Naive B cell (primary cell): ENCODE data around the gene IQCK. TPM values are rescaled to one million over a fixed set of nuclear protein-coding genes. Genes with fewer than 3 reads are reported as not detected.
A peak's percentile ranks its signal among the peaks of the same experiment; 100 is the strongest.

Experiments
- ATAC-seq, 2 donors: fragments of 150-1000 bp; cut with Tn5 transposase; 2 replicates each; pipeline ENCODE4 v1.10.0; 2021; ENCODE audit warnings: low read depth in 2 of 2, mild to moderate bottlenecking in 2 of 2, moderate library complexity in 2 of 2
- DNase-seq: peaks from one replicate; pipeline ENCODE4 v3.0.0; 2022
- H3K27ac Mint-ChIP-seq, 6 donors: one replicate each; pipeline ENCODE4 v1.8.0; 2020 to 2022; ENCODE audit warnings: mild to moderate bottlenecking in 6 of 6, mixed read lengths in 6 of 6, moderate library complexity in 5 of 6, inconsistent platforms in 2 of 6
- H3K27me3 Mint-ChIP-seq, 3 donors: one replicate each; pipeline ENCODE4 v1.8.0; 2021 to 2022; ENCODE audit warnings: mixed read lengths in 3 of 3, mild to moderate bottlenecking in 1 of 3
- H3K36me3 Mint-ChIP-seq, 2 donors: one replicate each; pipeline ENCODE4 v1.8.0; 2020 to 2022; ENCODE audit warnings: mixed read lengths in 2 of 2, inconsistent platforms in 1 of 2, mild to moderate bottlenecking in 1 of 2
- H3K4me1 Mint-ChIP-seq, 3 donors: one replicate each; pipeline ENCODE4 v1.8.0; 2020 to 2022; ENCODE audit warnings: mixed read lengths in 3 of 3, inconsistent platforms in 1 of 3, mild to moderate bottlenecking in 1 of 3, moderate library complexity in 1 of 3
- H3K4me3 Mint-ChIP-seq, 8 donors: one replicate each; pipeline ENCODE4 v1.8.0; 2020 to 2022; ENCODE audit warnings: mild to moderate bottlenecking in 8 of 8, mixed read lengths in 8 of 8, moderate library complexity in 8 of 8, inconsistent platforms in 2 of 8
- H3K9me3 Mint-ChIP-seq, 7 donors: one replicate each; pipeline ENCODE4 v1.8.0; 2020 to 2022; ENCODE audit warnings: mixed read lengths in 7 of 7, mild to moderate bottlenecking in 5 of 7, inconsistent platforms in 2 of 7, moderate library complexity in 1 of 7
- polyA plus RNA-seq, 6 donors: library from polyadenylated mRNA; unstranded; fragments of 300-500 nt; fragmentation: Illumina TruSeq; gene quantifications; one replicate each; pipeline ENCODE4 v1.2.3, GENCODE V29; 2021; ENCODE audit warnings: low read depth in 6 of 6

The IQCK gene
- polyA plus RNA-seq, 6 donors from 2014 or later, result 1.1 to 3.7 (median 1.9) TPM; not detected in 1

DNA sequence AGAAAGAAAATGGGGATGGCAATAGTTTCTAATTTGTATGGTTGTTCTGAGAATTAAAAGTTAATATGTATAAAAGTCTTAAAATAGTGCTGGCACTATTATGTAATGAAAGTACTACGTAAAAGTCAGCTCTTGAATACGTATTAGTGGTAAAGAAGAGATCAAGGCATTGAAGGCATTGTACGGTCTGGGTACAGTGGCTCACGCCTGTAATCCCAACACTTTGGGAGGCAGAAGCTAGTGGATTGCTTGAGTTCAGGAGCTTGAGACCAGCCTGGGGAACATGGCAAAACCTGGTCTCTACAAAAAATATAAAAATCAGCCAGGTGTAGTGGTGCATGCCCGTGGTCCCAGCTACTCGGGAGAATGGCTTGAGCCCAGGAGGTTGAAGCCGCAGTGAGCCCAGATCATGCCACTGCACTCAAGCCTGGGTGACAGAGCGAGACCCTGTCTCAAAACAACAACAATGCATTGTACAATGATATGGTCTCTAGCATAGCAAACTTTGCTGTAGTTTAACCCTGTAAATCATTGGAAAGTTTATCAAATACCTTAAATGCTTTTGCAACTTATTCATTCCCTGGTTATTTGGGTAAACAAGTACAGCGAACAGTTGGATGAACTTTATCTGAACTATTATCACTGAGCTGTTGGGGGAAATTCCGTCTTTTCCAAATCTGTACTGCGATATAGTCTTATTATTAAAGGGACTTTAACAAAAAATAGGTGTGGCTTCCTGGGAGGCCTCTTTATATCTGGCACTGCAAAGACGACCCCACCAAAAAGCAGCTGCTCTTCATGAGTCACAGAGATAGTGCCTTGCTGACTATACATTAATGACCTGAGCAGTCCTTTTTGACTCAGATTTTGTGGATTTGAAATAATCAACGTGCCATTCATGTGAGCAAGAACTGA lies 93.0 kb downstream of the IQCK start:
- H3K36me3 Mint-ChIP-seq, result peaks cover 0 to 12% of the 10 kb centered on the region in 2 donors
- peaks cover 6 to 24% (median 14%) of the 10 kb centered on the region in 7 donors for H3K9me3 Mint-ChIP-seq
- H3K27ac Mint-ChIP-seq, result no peak overlapping the region
- H3K4me3 Mint-ChIP-seq, result no peak overlapping the region
- no peak for DNase-seq
- H3K4me1 Mint-ChIP-seq, result no peaks in the 10 kb centered on the region
- no peak for ATAC-seq
- H3K27me3 Mint-ChIP-seq, result peaks cover 0 to 6% (median 6%) of the 10 kb centered on the region in 3 donors

DNA sequence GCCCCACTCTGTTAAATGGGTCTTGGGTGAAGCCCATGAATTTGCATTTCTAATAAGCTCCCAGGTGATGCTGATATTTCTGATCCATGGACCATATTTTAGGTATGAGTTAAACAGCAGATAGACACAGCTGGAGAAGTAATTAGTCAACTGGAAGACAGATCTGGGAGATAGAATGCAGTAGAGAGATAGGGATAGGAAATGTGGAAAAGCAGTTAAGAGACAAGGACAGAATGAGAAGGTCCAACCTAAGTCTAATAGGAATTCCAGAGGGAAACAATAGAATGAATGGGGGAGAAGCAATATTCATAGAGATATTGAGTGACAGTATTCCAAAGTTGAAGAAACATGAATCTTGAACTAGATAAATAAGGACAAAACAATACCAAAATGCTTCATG lies 94.9 kb downstream of the IQCK start:
- no peaks in the 10 kb centered on the region for H3K4me1 Mint-ChIP-seq
- H3K36me3 Mint-ChIP-seq, result peaks cover 0 to 9% of the 10 kb centered on the region in 2 donors
- H3K27ac Mint-ChIP-seq, result no peak overlapping the region
- no peak for ATAC-seq
- no peak overlapping the region for H3K4me3 Mint-ChIP-seq
- DNase-seq, result no peak
- H3K27me3 Mint-ChIP-seq, result peaks cover 0 to 6% (median 6%) of the 10 kb centered on the region in 3 donors
- H3K9me3 Mint-ChIP-seq, result peaks cover 6 to 16% (median 13%) of the 10 kb centered on the region in 7 donors

DNA sequence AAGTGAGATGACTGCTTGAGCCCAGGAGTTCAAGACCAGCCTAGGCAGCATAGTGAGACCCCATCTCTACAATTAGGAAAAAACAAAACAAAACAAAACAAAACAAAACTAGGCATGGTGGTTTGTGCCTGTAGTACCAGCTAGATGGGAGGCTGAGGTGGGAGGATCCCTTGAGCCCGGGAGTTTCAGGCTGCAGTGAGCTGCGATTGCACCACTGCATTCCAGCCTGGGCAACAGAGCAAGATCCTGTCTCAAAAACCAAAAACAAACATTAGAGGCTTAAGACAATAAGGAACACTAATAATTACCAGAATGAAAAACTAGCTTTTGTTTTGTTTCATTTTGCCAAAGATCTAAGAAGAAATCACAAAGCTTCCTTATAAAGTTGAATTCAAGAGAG lies 97.3 kb downstream of the IQCK start:
- Mint-ChIP-seq H3K36me3 (peaks cover 0 to 9% of the 10 kb centered on the region in 2 donors), H3K4me3 (no peak overlapping the region), H3K4me1 (no peaks in the 10 kb centered on the region), H3K9me3 (peaks cover 6 to 16% (median 13%) of the 10 kb centered on the region in 7 donors), H3K27me3 (peaks cover 0 to 6% (median 6%) of the 10 kb centered on the region in 3 donors), H3K27ac (no peak overlapping the region)
- no peak for DNase-seq
- no peak for ATAC-seq

DNA sequence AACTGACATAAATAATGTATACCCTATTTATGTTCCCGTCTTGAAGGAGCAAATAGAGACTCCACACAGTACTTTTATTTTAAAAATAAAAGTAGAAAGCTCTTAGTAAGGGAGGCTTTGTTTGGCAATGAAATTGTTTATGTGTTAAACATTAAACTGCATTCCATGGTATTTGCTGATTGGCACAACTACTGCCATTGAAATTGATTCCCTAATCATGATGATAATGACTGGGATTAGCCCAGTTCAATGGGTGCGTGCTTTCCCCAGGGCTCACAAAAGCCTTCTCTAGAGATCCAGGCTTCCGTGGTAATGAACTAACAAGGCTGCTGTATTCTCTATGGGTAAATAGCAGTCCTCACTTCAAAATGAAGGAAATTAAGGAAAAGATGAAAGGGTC lies 99.1 kb downstream of the IQCK start:
- DNase-seq, result no peak
- Mint-ChIP-seq H3K27me3 (peaks cover 0 to 6% (median 6%) of the 10 kb centered on the region in 3 donors), H3K4me3 (no peak overlapping the region), H3K27ac (no peak overlapping the region), H3K4me1 (no peaks in the 10 kb centered on the region), H3K9me3 (peaks cover 6 to 16% (median 13%) of the 10 kb centered on the region in 7 donors), H3K36me3 (peaks cover 0 to 9% of the 10 kb centered on the region in 2 donors)
- no peak for ATAC-seq

DNA sequence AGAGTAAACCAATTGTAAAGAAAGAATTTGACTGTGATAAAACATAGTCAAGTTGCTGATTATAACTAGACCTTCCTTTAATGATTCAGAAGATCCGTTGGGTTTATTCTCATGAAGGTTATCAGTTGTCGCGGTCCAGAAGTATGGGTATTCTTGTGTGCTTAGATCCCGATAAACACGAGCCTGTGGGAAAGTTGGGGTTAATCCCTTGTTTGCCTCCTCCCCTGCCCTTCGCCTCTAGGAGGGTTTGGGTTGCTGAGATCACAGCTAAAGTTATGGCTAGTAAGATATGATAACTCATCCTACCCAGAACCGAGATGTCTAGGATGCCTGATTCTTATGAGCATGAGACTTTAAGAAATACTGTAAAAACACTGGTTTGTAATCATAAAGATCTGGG lies 99.8 kb downstream of the IQCK start:
- Mint-ChIP-seq H3K4me3 (no peak overlapping the region), H3K9me3 (peaks cover 5 to 10% (median 8%) of the 10 kb centered on the region in 7 donors), H3K36me3 (peaks cover 0 to 6% of the 10 kb centered on the region in 2 donors), H3K27me3 (peaks cover 0 to 6% (median 4%) of the 10 kb centered on the region in 3 donors), H3K4me1 (no peaks in the 10 kb centered on the region), H3K27ac (no peak overlapping the region)
- DNase-seq (no peak), ATAC-seq (no peak)

DNA sequence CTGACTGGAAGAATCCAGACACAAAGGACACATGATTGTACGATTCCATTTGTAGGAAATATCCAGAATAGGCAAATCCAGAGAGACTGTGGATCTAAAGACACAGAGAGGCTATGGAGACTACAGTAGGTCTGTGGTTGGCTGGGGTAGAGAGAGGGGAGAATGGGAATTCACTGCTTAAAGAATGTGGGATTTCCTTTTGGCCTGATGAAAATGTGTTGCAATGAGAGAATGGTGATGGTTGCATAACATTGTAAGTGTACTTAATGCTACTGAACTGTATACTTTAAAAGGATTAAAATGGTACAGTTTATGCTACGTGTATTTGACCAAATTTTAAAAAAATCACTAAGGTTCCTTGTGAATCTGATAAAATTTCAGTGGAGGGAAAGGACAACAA lies 104.5 kb downstream of the IQCK start:
- Mint-ChIP-seq H3K27me3 (no peaks in the 10 kb centered on the region), H3K9me3 (no peaks in the 10 kb centered on the region), H3K4me1 (no peaks in the 10 kb centered on the region), H3K4me3 (no peak overlapping the region), H3K27ac (no peak overlapping the region), H3K36me3 (no peaks in the 10 kb centered on the region)
- ATAC-seq, result no peak
- DNase-seq, result no peak

DNA sequence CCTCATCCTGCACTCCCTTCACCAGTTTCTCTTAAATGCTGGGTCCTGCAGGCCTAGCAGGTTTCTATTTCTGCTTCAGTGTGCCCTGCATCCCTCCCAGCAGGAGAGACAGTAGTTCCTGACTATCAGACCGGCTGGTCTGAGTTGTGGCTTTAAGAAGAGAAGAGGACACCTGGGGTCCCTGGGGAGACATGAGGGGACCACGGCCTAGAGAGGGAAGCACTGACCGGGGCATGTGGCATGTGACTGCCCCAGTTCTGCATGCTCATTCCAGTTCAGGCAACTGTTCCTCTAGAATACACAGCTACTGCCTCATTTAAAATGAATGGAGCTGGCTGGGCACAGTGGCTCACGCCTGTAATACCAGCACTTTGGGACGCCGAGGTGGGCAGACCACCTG lies 105.3 kb downstream of the IQCK start:
- no peak overlapping the region for H3K4me3 Mint-ChIP-seq
- no peak overlapping the region for H3K27ac Mint-ChIP-seq
- no peak for ATAC-seq
- H3K9me3 Mint-ChIP-seq, result no peaks in the 10 kb centered on the region
- no peak for DNase-seq
- no peaks in the 10 kb centered on the region for H3K4me1 Mint-ChIP-seq
- H3K36me3 Mint-ChIP-seq, result no peaks in the 10 kb centered on the region
- no peaks in the 10 kb centered on the region for H3K27me3 Mint-ChIP-seq

DNA sequence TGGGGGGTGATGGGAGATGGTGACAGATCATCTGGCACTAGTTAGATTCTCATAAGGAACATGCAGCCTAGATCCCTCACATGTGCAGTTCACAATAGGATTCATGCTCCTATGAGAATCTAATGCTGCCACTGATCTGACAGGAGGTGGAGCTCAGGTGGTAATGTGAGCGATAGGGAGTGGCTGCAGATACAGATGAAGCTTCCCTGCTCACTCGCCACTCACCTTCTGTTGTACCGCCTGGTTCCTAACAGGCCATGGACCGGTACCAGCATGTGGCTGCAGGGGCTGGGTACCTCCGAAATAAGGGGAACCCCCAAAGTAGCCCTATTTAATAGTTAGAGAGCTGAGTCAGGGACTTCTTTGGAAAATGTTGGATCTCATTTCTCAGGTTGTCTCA lies 106.1 kb downstream of the IQCK start:
- no peaks in the 10 kb centered on the region for H3K9me3 Mint-ChIP-seq
- no peak overlapping the region for H3K4me3 Mint-ChIP-seq
- ATAC-seq (no peak), DNase-seq (no peak)
- H3K36me3 Mint-ChIP-seq, result no peaks in the 10 kb centered on the region
- no peaks in the 10 kb centered on the region for H3K4me1 Mint-ChIP-seq
- no peak overlapping the region for H3K27ac Mint-ChIP-seq
- H3K27me3 Mint-ChIP-seq, result no peaks in the 10 kb centered on the region

DNA sequence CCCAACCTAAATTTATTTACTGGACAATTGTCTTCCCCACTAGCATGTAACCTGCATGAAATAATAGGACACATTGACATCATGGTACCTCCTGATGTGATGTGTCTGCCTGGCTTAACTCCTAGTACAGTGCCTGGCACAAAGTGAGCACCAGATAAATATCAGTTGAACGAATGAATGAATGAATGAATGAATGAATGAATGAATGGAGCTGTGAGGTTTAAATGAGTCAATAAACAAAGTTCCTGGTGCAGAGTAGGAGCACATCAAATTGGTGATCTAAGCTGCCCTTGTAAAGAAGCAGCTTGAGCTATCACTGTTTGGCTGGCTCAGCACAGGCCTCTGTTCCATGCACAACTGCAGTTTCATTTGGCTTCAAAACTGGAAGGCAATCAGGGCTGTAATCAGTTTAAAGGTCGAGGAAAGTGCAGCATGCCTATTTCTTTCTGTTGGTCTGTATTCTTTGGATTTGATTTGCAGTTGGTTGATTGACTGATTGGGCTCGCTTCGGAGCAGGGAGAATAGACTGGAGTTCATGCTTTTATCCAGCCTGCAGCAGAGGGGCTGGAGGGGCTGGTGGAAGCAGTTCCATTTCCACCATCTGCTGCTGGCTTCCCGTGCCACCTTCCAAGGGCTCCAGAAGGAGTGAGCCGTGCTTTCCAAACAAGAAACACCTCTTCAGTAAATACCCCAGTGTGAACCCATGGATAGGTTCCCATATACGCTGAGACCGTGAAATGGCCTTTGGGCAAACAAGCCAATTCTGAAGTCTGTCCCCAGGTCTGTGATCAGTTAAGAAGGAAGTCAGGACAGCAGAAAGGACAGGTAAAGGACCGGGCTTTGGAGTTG lies 112.0 kb downstream of the IQCK start:
- no peak overlapping the region for H3K27ac Mint-ChIP-seq
- no peak overlapping the region for H3K4me3 Mint-ChIP-seq
- no peaks in the 10 kb centered on the region for H3K36me3 Mint-ChIP-seq
- no peaks in the 10 kb centered on the region for H3K9me3 Mint-ChIP-seq
- H3K4me1 Mint-ChIP-seq, result peaks cover 0 to 7% (median 0%) of the 10 kb centered on the region in 3 donors
- H3K27me3 Mint-ChIP-seq, result no peaks in the 10 kb centered on the region
- ATAC-seq, result no peak
- DNase-seq, result no peak

DNA sequence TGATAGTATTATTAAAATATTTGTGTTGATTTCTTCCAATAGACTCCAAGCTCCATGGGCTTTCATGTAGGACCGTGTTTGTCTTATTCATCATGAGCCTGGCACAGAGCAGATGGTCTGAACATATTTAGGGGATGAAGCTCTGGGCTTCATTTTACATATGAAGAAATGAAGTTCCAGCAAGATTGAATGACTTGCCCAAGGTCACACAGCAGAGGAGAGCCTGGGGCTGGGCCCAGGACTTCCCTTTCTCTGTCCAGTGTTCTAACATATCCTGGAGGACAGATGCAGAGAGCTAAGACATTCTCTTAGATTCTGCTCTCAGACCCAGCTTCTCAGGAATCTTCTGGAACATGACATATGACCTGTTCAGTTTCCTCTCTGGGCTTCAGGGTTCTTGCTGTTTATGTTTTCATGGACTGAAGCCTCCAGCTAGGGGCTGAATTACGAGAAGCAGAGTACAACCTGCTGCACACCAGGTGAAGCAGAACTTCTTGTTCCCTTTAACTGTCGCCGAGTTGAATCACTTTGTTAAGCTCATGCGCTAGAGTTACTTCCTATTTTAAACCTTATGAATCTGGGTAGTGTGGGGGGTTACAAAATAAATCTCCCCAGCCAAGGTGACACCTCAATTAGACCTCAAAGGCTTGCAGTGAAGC lies 113.0 kb downstream of the IQCK start:
- H3K27me3 Mint-ChIP-seq, result no peaks in the 10 kb centered on the region
- H3K4me1 Mint-ChIP-seq, result peaks cover 0 to 7% (median 0%) of the 10 kb centered on the region in 3 donors
- H3K4me3 Mint-ChIP-seq, result no peak overlapping the region
- no peaks in the 10 kb centered on the region for H3K9me3 Mint-ChIP-seq
- peak in 1 of 2 donors; percentile 43 for ATAC-seq
- no peak overlapping the region for H3K27ac Mint-ChIP-seq
- DNase-seq, result no peak
- H3K36me3 Mint-ChIP-seq, result no peaks in the 10 kb centered on the region

DNA sequence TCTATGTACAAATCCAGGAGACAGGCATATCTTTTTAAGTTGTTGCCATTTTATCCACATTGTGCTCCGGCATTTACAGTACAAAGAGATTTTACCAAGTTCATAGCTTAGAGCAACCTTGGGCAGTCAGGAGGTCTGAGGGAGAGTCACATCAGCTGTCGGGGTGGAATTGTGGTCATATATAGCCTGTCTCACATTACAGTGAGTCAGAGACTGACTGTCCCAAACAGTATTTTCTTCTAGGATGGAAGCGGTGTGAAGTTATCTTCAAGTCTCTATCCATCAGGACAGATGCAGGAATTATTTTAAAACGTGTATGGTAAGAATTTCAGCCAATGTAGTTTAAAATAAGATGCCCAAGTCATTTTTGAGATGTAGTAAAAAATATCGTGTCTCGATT lies 113.6 kb downstream of the IQCK start:
- no peak overlapping the region for H3K27ac Mint-ChIP-seq
- peaks cover 0 to 9% (median 0%) of the 10 kb centered on the region in 3 donors for H3K4me1 Mint-ChIP-seq
- H3K27me3 Mint-ChIP-seq, result no peaks in the 10 kb centered on the region
- H3K9me3 Mint-ChIP-seq, result no peaks in the 10 kb centered on the region
- H3K4me3 Mint-ChIP-seq, result no peak overlapping the region
- DNase-seq (no peak), ATAC-seq (no peak)
- H3K36me3 Mint-ChIP-seq, result no peaks in the 10 kb centered on the region

DNA sequence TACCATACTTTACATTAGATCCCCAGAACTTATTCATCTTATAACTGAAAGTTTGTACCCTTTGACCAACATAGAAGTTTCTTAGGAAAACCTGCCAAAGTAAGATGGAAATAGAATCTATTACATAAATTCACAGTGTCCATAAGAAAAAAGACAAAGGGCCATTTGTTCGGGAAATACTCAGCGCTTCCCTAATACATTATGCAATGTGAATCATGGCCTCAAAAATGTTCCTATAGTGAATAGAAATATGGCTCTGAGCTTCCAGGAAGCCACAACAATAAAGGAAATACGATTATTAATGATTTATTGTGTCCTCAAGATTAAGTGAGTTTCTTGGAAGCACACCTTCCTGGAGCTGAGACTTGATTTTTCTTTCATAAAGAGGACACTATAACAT lies 115.1 kb downstream of the IQCK start:
- H3K36me3 Mint-ChIP-seq, result no peaks in the 10 kb centered on the region
- ATAC-seq, result no peak

DNA sequence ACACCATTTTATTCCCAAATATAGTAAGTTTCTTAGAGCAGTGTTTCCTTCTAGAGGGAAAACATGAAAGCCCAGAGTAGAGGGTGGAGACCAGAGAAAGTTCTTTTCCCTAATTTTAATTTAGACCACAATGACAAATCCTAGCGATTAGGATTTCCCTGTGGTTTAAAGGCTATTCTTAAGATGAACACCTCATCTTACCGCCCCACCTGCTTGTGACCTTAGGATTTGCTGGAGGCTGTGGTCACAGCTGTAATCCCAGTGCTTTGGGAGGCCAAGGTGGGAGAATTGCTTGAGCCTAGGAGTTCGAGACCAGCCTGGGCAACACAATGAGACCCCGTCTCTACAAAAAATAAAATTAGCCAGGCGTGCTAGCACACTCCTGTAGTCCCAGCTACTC lies 115.5 kb downstream of the IQCK start:
- ATAC-seq (no peak), DNase-seq (no peak)
- Mint-ChIP-seq H3K27ac (no peak overlapping the region), H3K9me3 (no peaks in the 10 kb centered on the region), H3K4me3 (no peak overlapping the region), H3K4me1 (peaks cover 0 to 10% (median 0%) of the 10 kb centered on the region in 3 donors), H3K27me3 (no peaks in the 10 kb centered on the region), H3K36me3 (no peaks in the 10 kb centered on the region)

More for the DNA sequence above, 115.1 kb downstream of the IQCK start:
- DNase-seq, result no peak
- no peaks in the 10 kb centered on the region for H3K27me3 Mint-ChIP-seq
- H3K4me3 Mint-ChIP-seq, result no peak overlapping the region
- H3K9me3 Mint-ChIP-seq, result no peaks in the 10 kb centered on the region
- no peak overlapping the region for H3K27ac Mint-ChIP-seq
- peaks cover 0 to 10% (median 0%) of the 10 kb centered on the region in 3 donors for H3K4me1 Mint-ChIP-seq
